ENCODE results near the gene GNB5. TPM values are rescaled to one million over a fixed set of nuclear protein-coding genes. Genes with fewer than 3 reads are reported as not detected.

Gene GNB5
- total and polyA plus RNA-seq, 2 experiments from 2014 or later: 21.3 to 21.6 TPM

DNA sequence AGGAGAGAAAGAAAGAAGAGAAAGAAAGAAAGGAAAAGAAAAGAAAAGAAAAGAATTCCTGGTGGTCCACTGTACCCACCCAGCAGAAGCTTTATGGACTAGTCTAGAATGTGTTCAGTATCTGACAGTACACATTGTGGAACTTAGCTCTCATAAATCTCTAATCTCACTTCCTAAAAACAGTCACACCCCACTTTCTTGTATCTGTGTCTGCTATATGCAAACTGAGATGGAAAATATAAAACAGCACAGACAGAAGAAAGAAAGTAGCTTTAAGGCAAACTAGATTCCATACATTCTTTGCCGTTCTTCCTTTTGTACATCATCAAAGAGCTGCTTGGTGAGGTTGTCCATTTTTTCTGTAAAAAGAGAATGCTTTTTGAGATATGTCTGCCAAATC is 41.1 kb upstream of the GNB5 start:
- Histone ChIP-seq H3K27ac (no peak overlapping the region), H3K36me3 (replicated peaks; ENCODE audit: insufficient read depth, low read depth) (no peaks in the 10 kb centered on the region), H3K4me2 (no peak overlapping the region), H3K79me2 (no peaks in the 10 kb centered on the region), H4K20me1 (ENCODE audit: insufficient read depth, poor library complexity, severe bottlenecking) (no peaks in the 10 kb centered on the region), H3K9me2 (replicated peaks; ENCODE audit: insufficient read depth) (no peaks in the 10 kb centered on the region), H3K4me1 (ENCODE audit: insufficient read depth) (no peaks in the 10 kb centered on the region), H3K9me3 (ENCODE audit: low read depth) (no peaks in the 10 kb centered on the region), H3K27me3 (no peaks in the 10 kb centered on the region), H2AFZ (no peak overlapping the region), H3K4me3 (no peak overlapping the region)
- 35% methylated on average over 1 of the region's 1 CpG for WGBS (ENCODE audit: low lambda C conversion rate, missing lambda C conversion rate)
- no peak for DNase-seq (ENCODE audit: low spot score)
- TF ChIP-seq EZH2phosphoT487 (IDR thresholded peaks at IDR 0.05; ENCODE audit: low read depth, severe bottlenecking, unreplicated experiment): no peak
- TF ChIP-seq, protein P1, sequence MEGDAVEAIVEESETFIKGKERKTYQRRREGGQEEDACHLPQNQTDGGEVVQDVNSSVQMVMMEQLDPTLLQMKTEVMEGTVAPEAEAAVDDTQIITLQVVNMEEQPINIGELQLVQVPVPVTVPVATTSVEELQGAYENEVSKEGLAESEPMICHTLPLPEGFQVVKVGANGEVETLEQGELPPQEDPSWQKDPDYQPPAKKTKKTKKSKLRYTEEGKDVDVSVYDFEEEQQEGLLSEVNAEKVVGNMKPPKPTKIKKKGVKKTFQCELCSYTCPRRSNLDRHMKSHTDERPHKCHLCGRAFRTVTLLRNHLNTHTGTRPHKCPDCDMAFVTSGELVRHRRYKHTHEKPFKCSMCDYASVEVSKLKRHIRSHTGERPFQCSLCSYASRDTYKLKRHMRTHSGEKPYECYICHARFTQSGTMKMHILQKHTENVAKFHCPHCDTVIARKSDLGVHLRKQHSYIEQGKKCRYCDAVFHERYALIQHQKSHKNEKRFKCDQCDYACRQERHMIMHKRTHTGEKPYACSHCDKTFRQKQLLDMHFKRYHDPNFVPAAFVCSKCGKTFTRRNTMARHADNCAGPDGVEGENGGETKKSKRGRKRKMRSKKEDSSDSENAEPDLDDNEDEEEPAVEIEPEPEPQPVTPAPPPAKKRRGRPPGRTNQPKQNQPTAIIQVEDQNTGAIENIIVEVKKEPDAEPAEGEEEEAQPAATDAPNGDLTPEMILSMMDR (IDR thresholded peaks at IDR 0.05; ENCODE audit: poor library complexity): no peak
- TF ChIP-seq EZH2 (IDR thresholded peaks at IDR 0.05; ENCODE audit: borderline replicate concordance): no peak

DNA sequence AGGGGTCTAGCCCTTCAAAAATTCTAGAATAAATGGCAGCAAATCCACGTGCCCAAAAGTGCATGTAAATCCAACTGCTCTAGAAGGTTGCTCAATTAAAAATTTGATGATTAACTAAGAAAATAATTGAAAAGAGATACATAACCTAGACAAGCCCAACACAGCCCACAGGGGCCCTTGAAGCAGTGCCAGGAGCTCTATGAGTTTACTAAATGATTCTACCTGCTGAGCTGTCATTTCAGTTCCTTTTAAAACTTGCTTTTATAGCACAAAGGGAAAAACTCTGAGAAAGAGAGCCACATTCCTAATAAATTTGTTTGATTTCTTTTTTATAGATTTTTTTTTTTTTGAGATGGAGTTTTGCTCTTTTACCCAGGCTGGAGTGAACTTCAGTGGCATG is 38.9 kb upstream of the GNB5 start:
- Histone ChIP-seq H3K4me1 (ENCODE audit: insufficient read depth) (no peaks in the 10 kb centered on the region), H2AFZ (no peak overlapping the region), H3K9me2 (replicated peaks; ENCODE audit: insufficient read depth) (no peaks in the 10 kb centered on the region), H3K27me3 (no peaks in the 10 kb centered on the region), H3K79me2 (no peaks in the 10 kb centered on the region), H3K4me2 (no peak overlapping the region), H4K20me1 (ENCODE audit: insufficient read depth, poor library complexity, severe bottlenecking) (no peaks in the 10 kb centered on the region), H3K36me3 (replicated peaks; ENCODE audit: insufficient read depth, low read depth) (no peaks in the 10 kb centered on the region), H3K4me3 (no peak overlapping the region), H3K9me3 (ENCODE audit: low read depth) (no peaks in the 10 kb centered on the region), H3K27ac (no peak overlapping the region)
- TF ChIP-seq, protein P1 (IDR thresholded peaks at IDR 0.05; ENCODE audit: poor library complexity): no peak
- no peak for TF ChIP-seq EZH2 (IDR thresholded peaks at IDR 0.05; ENCODE audit: borderline replicate concordance)
- no peak for TF ChIP-seq EZH2phosphoT487 (IDR thresholded peaks at IDR 0.05; ENCODE audit: low read depth, severe bottlenecking, unreplicated experiment)
- no peak for DNase-seq (ENCODE audit: low spot score)
- 72% methylated on average over 1 of the region's 1 CpG for WGBS (ENCODE audit: low lambda C conversion rate, missing lambda C conversion rate)

DNA sequence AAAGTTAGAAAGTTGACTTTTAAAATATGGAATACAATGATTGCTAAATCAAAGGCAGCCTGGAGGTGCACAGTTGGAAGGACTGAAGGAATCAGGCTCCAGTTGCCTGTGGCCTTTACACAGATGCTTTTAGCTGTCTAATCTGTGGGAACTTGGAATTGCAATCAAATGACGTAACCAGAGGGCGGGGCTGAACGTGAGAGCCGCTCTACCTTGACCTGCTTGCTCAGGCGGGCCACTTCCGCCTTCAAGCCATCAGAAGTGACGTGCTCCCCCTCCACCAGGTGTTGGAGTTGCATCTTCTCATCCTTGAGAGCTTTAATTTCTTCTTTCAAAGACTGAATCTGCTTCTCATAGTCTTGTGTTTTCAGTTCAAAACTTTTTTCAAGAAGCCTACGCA is 37.7 kb upstream of the GNB5 start:
- H3K4me3 ChIP-seq: no peak overlapping the region

More for the DNA sequence above, 37.7 kb upstream of the GNB5 start:
- TF ChIP-seq EZH2 (IDR thresholded peaks at IDR 0.05; ENCODE audit: borderline replicate concordance) (no peak), EZH2phosphoT487 (IDR thresholded peaks at IDR 0.05; ENCODE audit: low read depth, severe bottlenecking, unreplicated experiment) (no peak)
- TF ChIP-seq, protein P1 (IDR thresholded peaks at IDR 0.05; ENCODE audit: poor library complexity): no peak
- no peaks in the 10 kb centered on the region for H3K79me2 ChIP-seq
- H4K20me1 ChIP-seq (ENCODE audit: insufficient read depth, poor library complexity, severe bottlenecking): no peaks in the 10 kb centered on the region
- no peaks in the 10 kb centered on the region for H3K9me3 ChIP-seq (ENCODE audit: low read depth)
- H3K27me3 ChIP-seq: no peaks in the 10 kb centered on the region
- WGBS (ENCODE audit: low lambda C conversion rate, missing lambda C conversion rate): 50% methylated on average over 8 of the region's 8 CpGs
- no peaks in the 10 kb centered on the region for H3K4me1 ChIP-seq (ENCODE audit: insufficient read depth)
- H3K4me2 ChIP-seq: no peak overlapping the region
- no peak overlapping the region for H2AFZ ChIP-seq
- peak; percentile 68 for DNase-seq (ENCODE audit: low spot score)
- peak overlapping the region; percentile 42 for H3K27ac ChIP-seq
- no peaks in the 10 kb centered on the region for H3K36me3 ChIP-seq (replicated peaks; ENCODE audit: insufficient read depth, low read depth)
- no peaks in the 10 kb centered on the region for H3K9me2 ChIP-seq (replicated peaks; ENCODE audit: insufficient read depth)

All from hepatocyte (in vitro differentiated cells).